Activated CD8-positive, alpha-beta memory T cell treated with anti-CD3 and anti-CD28 coated beads for 24 hours (primary cell): ENCODE measurements around the gene LYSET.
"Not testable (repeated sequence)": the region's sequence is repeated elsewhere in the genome, so short reads cannot be mapped to it uniquely, and the experiment has no call there.

ENCODE experiments used
- DNase-seq: peaks from one replicate; pipeline ENCODE4 v3.0.0-alpha.2; 2020

The LYSET gene

GRCh38 chr14:93230539-93230938, 45.4 kb downstream of the LYSET start:
- no peak for DNase-seq

GRCh38 chr14:93231129-93231979, 46.2 kb downstream of the LYSET start:
- DNase-seq = no peak

GRCh38 chr14:93232159-93232558, 47.0 kb downstream of the LYSET start:
- DNase-seq = no peak

GRCh38 chr14:93233078-93233477, 48.0 kb downstream of the LYSET start:
- not testable (repeated sequence) for DNase-seq

- DNase-seq = no peak
These were observed 49.7 kb downstream of the LYSET start for GRCh38 chr14:93234798-93235197.
